Measurements from ENCODE around the gene KLHL4. TPM values are rescaled to one million over a fixed set of nuclear protein-coding genes. Genes with fewer than 3 reads are reported as not detected.

KLHL4 gene
- total RNA-seq, 1 experiment from 2014 or later, result not detected

GRCh38 chrX:87489071-87489470 is 28.5 kb upstream of the KLHL4 start:
- ChIA-PET POLR2A (no interaction called here), CTCF (no interaction called here)
- Histone ChIP-seq H3K9me3 (no peaks in the 10 kb centered on the region), H3K27me3 (replicated peaks; ENCODE audit: control insufficient read depth, insufficient read depth, low read length) (no peaks in the 10 kb centered on the region), H3K36me3 (ENCODE audit: control insufficient read depth, insufficient read depth, low read length) (no peaks in the 10 kb centered on the region), H3K4me3 (ENCODE audit: low read depth, low read length) (no peak overlapping the region), H3K4me1 (no peaks in the 10 kb centered on the region)
- TF ChIP-seq, protein P1, sequence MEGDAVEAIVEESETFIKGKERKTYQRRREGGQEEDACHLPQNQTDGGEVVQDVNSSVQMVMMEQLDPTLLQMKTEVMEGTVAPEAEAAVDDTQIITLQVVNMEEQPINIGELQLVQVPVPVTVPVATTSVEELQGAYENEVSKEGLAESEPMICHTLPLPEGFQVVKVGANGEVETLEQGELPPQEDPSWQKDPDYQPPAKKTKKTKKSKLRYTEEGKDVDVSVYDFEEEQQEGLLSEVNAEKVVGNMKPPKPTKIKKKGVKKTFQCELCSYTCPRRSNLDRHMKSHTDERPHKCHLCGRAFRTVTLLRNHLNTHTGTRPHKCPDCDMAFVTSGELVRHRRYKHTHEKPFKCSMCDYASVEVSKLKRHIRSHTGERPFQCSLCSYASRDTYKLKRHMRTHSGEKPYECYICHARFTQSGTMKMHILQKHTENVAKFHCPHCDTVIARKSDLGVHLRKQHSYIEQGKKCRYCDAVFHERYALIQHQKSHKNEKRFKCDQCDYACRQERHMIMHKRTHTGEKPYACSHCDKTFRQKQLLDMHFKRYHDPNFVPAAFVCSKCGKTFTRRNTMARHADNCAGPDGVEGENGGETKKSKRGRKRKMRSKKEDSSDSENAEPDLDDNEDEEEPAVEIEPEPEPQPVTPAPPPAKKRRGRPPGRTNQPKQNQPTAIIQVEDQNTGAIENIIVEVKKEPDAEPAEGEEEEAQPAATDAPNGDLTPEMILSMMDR (IDR thresholded peaks at IDR 0.05; ENCODE audit: insufficient read depth in 1 of 2, low read depth in 1 of 2, low read length in 1 of 2, severe bottlenecking in 1 of 2, unreplicated experiment in 1 of 2), result no peak
- intact Hi-C loops (cut with micrococcal nuclease; ENCODE audit: unreplicated experiment), result no loop called here
- no peaks in the 10 kb centered on the region for H3K9me3 Mint-ChIP-seq (ENCODE audit: unreplicated experiment)
- no peaks in the 10 kb centered on the region for H3K36me3 Mint-ChIP-seq (ENCODE audit: insufficient read depth, unreplicated experiment)
- H3K4me3 Mint-ChIP-seq (ENCODE audit: unreplicated experiment), result no peak overlapping the region
- no peak overlapping the region for H3K27ac Mint-ChIP-seq (ENCODE audit: unreplicated experiment)
- no TSS peak for BruUV-seq (replicated peaks)
- no peak for DNase-seq
- no peaks in the 10 kb centered on the region for H3K4me1 Mint-ChIP-seq (ENCODE audit: low read depth, unreplicated experiment)
- peaks cover 4% of the 10 kb centered on the region for H3K27me3 Mint-ChIP-seq (ENCODE audit: insufficient read depth, unreplicated experiment)

DNA sequence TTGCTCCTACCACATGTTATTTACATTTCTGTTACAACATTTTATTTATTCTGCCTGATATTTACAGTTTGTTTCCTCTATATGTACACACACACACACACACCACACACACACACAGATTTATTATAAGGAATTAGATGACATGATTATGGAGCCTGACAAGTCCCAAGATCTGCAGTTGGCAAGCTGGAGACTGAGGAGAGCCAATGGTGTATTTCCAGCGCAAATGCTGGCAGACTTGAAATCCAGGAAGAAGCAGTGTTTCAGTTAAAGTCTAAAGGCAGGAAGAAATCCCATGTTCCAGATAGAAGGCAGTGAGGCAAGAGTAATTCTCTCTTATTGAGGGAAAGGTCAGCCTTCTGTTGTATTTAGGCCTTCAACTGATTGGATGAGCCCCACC is 1.8 kb upstream of the KLHL4 start:
- CTCF ChIA-PET, result no interaction called here
- TF ChIP-seq, protein P1 (IDR thresholded peaks at IDR 0.05; ENCODE audit: insufficient read depth in 1 of 2, low read depth in 1 of 2, low read length in 1 of 2, severe bottlenecking in 1 of 2, unreplicated experiment in 1 of 2), result no peak
- Histone ChIP-seq H3K36me3 (ENCODE audit: control insufficient read depth, insufficient read depth, low read length) (no peaks in the 10 kb centered on the region), H3K4me1 (no peaks in the 10 kb centered on the region), H3K9me3 (no peaks in the 10 kb centered on the region), H3K27me3 (replicated peaks; ENCODE audit: control insufficient read depth, insufficient read depth, low read length) (no peaks in the 10 kb centered on the region), H3K4me3 (ENCODE audit: low read depth, low read length) (no peak overlapping the region)
- no peaks in the 10 kb centered on the region for H3K4me1 Mint-ChIP-seq (ENCODE audit: low read depth, unreplicated experiment)
- H3K27me3 Mint-ChIP-seq (ENCODE audit: insufficient read depth, unreplicated experiment), result no peaks in the 10 kb centered on the region
- DNase-seq, result no peak
- no TSS peak for BruUV-seq (replicated peaks)
- H3K27ac Mint-ChIP-seq (ENCODE audit: unreplicated experiment), result no peak overlapping the region
- no peak overlapping the region for H3K4me3 Mint-ChIP-seq (ENCODE audit: unreplicated experiment)
- no peaks in the 10 kb centered on the region for H3K9me3 Mint-ChIP-seq (ENCODE audit: unreplicated experiment)
- POLR2A ChIA-PET, result no interaction called here
- intact Hi-C loops (cut with micrococcal nuclease; ENCODE audit: unreplicated experiment), result no loop called here
- H3K36me3 Mint-ChIP-seq (ENCODE audit: insufficient read depth, unreplicated experiment), result no peaks in the 10 kb centered on the region

GRCh38 chrX:87516717-87517121 is 883 bp upstream of the KLHL4 start:
- no peaks in the 10 kb centered on the region for H3K36me3 Mint-ChIP-seq (ENCODE audit: insufficient read depth, unreplicated experiment)
- no peaks in the 10 kb centered on the region for H3K27me3 Mint-ChIP-seq (ENCODE audit: insufficient read depth, unreplicated experiment)
- BruUV-seq (replicated peaks), result no TSS peak
- H3K36me3 ChIP-seq (ENCODE audit: control insufficient read depth, insufficient read depth, low read length), result no peaks in the 10 kb centered on the region
- H3K27me3 ChIP-seq (replicated peaks; ENCODE audit: control insufficient read depth, insufficient read depth, low read length), result no peaks in the 10 kb centered on the region
- H3K4me1 Mint-ChIP-seq (ENCODE audit: low read depth, unreplicated experiment), result no peaks in the 10 kb centered on the region
- no peaks in the 10 kb centered on the region for H3K9me3 Mint-ChIP-seq (ENCODE audit: unreplicated experiment)
- POLR2A ChIA-PET, result no interaction called here
- TF ChIP-seq, protein P1 (IDR thresholded peaks at IDR 0.05; ENCODE audit: insufficient read depth in 1 of 2, low read depth in 1 of 2, low read length in 1 of 2, severe bottlenecking in 1 of 2, unreplicated experiment in 1 of 2), result no peak
- CTCF ChIA-PET, result no interaction called here
- H3K9me3 ChIP-seq, result no peaks in the 10 kb centered on the region
- no peak overlapping the region for H3K4me3 ChIP-seq (ENCODE audit: low read depth, low read length)
- H3K4me1 ChIP-seq, result no peaks in the 10 kb centered on the region
- no peak for DNase-seq
- H3K4me3 Mint-ChIP-seq (ENCODE audit: unreplicated experiment), result no peak overlapping the region
- H3K27ac Mint-ChIP-seq (ENCODE audit: unreplicated experiment), result no peak overlapping the region
- intact Hi-C loops (cut with micrococcal nuclease; ENCODE audit: unreplicated experiment), result no loop called here
